ENCODE data around the gene ZBTB32.
"Not testable (repeated sequence)": the region's sequence is repeated elsewhere in the genome, so short reads cannot be mapped to it uniquely, and the experiment has no call there.

ZBTB32 gene

DNA sequence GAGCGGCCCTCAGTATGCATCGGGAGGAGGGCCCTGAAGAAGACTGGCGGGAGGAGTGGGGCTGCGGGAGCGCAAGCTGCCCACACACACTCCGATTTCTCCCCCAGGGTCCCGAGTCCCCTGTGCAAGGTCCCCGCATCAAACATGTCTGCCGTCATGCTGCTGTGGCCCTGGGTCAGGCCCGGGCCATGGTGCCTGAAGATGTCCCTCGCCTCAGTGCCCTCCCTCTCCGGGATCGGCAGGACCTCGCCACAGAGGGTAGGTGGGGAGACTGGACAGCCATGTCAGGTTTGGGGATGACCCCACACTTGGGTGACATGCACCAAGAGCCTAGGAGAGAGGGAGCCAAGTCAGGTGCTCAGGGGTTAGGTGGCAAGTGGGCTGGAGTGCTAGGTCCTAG is 18.1 kb downstream of the ZBTB32 start:
- DNase-seq: no peak

GRCh38 chr19:35722897-35723296 is 18.5 kb downstream of the ZBTB32 start:
- no peak for DNase-seq

- DNase-seq: no peak
Measured at GRCh38 chr19:35723671-35724070, 19.3 kb downstream of the ZBTB32 start.

GRCh38 chr19:35724132-35724531 is 19.8 kb downstream of the ZBTB32 start:
- not testable (repeated sequence) for DNase-seq

- no peak for DNase-seq
Measured at GRCh38 chr19:35724560-35724959, 20.2 kb downstream of the ZBTB32 start.

- no peak for DNase-seq
Measured at GRCh38 chr19:35725216-35725861, 21.0 kb downstream of the ZBTB32 start.

- DNase-seq: no peak
Measured at GRCh38 chr19:35727053-35727955, 22.9 kb downstream of the ZBTB32 start.

DNA sequence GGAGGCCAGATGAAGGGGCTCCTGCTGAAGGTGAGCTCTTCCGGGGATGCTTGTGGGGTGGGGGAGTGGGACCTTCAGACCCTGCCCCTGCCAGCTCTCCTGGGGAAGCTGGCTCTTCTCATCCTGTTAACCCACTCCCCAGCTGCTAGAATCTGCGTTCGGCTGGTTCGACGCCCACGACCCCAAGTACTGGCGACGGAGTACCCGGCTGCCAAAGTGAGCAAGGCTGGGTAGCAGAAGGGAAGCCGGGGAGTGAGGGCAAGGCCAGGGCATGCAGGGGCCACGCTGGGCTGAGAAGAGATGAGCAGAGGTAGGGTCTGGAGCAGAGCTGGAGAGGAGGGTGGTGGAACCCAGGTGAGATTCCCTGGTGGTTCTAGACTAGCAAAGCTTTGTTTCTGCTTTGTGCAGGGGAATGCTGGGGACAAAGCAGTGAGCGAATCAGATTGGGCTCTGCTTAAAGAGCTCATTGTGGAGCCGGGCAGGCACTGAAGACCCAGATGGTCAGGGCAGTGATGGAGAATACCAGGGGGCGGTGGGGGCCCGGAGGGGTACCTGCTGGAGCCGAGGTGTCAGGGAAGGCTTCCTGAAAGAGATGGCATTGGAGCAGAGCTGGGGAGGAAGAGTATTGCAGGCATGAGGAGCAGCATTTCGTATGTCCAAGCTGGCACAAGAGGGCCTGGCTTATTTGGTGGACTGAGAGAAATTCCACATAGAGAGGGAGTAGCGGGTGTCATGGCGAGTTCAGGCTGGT is 23.8 kb downstream of the ZBTB32 start:
- DNase-seq: no peak

DNA sequence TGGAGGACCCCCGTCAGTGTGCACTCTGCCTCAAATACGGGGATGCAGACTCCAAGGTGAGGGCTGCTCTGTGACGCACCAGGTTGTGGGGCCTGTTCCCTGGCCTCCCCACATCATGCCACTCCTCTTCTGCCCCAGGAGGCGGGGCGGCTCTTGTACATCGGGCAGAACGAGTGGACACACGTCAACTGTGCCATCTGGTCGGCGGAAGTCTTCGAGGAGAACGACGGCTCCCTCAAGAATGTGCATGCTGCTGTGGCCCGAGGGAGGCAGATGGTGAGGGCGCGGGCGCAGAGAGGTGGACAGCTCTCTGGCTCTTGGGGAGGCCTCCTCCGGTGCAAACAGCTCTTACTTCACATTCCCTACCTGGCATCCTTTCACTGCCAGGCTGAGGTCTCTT is 24.7 kb downstream of the ZBTB32 start:
- no peak for DNase-seq

GRCh38 chr19:35729763-35730162 is 25.4 kb downstream of the ZBTB32 start:
- no peak for DNase-seq

GRCh38 chr19:35730326-35730725 is 26.0 kb downstream of the ZBTB32 start:
- no peak for DNase-seq

- DNase-seq: no peak
Measured at GRCh38 chr19:35731353-35731752, 27.0 kb downstream of the ZBTB32 start.

DNA sequence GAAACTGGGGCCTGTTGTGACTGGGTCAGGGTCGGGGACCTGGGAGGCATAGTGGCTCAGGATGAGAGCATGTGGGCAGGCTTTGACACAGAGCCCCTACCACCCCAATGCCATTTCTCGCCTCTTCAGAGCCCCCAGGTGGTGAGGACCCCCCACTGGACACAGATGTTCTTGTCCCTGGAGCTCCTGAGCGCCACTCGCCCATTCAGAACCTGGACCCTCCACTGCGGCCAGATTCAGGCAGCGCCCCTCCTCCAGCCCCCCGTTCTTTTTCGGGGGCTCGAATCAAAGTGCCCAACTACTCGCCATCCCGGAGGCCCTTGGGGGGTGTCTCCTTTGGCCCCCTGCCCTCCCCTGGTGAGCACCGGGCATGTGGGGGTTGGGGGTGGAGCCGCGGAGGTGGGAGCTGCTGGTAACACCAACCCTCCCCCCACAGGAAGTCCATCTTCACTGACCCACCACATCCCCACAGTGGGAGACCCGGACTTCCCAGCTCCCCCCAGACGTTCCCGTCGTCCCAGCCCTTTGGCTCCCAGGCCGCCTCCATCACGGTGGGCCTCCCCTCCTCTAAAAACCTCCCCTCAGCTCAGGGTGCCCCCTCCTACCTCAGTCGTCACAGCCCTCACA is 27.5 kb downstream of the ZBTB32 start:
- DNase-seq: no peak

- DNase-seq: no peak
Measured at GRCh38 chr19:35732540-35733179, 28.3 kb downstream of the ZBTB32 start.

GRCh38 chr19:35733180-35734125 is 29.1 kb downstream of the ZBTB32 start:
- DNase-seq: no peak

DNA sequence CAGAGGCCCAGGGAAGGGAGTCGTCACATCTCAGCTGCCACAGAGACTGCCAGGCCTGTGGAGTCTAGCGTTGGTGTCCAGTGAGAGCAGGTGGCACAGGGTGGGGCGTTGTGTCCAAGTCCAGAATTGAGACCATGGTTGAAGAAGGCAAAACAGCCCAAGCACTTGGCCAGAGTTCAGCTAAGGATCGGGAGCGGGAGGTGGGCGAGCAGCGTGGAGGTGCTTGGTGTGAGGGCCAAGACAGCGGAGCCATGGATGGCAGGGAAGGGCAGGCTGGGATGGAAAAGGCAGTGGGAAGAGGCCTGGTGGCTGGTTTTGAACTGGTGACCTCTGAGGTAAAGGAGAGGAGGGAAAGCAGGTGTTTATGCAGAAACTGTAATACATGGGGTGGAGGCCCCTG is 29.9 kb downstream of the ZBTB32 start:
- DNase-seq: no peak

DNA sequence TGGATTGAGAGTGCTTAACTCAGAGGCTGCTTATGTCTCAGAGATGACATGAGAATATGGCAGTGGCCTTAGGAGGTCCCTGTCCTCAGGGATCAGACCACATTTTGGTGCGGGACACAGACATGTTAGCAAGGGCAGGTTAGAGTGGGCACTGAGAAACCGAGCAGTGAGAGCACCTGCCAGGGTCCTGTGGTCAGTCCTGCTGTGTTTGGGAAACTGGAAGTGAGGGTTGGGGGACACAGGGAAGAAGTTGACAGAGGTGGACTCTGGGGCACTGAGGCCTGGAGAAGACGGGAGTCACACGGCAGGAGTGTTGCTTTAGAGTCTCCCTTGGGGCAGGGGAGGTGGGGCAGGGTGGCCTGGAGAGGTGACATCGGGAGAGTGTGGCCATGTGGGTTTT is 30.5 kb downstream of the ZBTB32 start:
- DNase-seq: no peak

- DNase-seq: no peak
Measured at GRCh38 chr19:35736913-35737886, 32.8 kb downstream of the ZBTB32 start.

DNA sequence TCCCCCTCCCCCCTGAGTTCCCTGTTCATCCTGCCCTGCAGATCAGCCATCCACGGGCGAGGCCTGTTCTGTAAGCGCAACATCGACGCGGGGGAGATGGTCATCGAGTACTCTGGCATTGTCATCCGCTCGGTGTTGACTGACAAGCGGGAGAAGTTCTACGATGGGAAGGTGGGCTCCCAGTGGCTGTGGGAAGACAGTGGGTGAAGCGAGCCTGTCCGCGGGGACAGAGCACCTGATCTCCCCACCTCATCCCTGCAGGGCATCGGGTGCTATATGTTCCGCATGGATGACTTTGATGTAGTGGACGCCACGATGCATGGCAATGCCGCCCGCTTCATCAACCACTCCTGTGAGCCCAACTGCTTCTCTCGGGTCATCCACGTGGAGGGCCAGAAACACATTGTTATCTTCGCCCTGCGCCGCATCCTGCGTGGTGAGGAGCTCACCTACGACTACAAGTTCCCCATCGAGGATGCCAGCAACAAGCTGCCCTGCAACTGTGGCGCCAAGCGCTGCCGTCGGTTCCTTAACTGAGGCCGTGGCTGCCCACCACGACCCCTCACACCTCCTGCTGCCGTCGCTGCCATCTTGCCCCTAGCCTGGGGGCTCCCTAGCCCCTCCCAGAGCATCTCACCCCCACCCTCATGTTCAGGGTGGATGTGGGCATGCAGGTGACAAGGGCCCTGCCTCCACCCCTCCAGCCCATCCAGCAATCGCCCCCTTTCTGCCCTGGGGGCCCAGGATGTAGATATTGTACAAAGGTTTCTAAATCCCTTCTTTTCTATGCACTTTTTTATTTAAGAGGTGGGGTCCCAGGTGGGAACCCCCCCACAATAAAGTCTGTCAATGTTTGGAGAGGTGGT is 33.9 kb downstream of the ZBTB32 start:
- no peak for DNase-seq

Data from activated CD8-positive, alpha-beta memory T cell treated with anti-CD3 and anti-CD28 coated beads, Interleukin-2, amount 50 U/mL, for 48 hours (primary cell).